ENCODE data around the gene EXOC7.

The EXOC7 gene

DNA sequence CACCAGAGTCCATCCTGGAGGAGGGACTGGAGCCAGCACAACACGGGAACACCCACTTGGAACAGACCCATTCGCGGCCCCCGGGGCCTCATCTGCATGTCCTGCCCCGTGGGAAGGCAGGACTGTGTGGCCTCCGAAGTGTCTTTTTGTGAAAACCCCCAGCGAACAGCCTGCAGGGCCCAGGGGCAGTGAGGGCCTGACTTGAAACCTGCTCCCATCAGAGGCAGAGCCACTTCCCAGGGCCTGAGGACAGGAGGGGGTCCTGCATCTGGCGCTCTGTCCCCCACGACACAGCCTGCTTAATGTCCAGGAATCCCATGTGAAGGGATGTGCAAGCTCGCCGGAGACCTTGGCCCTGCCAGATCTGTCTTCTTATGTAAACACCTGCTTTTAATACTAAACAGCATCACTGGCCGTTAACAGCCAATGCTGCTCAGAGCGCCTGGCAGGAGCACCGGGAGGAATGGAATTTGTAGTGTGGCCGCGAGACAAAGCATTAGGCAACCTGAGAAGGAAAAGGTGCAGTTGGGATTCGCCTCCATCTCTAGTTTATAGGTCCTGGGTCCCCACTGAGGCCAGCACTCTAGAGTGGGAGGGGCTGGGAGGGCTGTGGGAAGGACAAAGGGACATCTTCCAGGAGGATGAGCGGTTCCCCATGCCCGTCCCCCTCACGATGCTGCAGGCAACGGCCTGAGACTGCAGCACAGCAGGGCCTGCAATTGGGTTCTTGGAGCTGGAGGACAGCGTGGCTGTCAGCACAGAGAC is 66.9 kb downstream of the EXOC7 start:
- DNase-seq: no peak

DNA sequence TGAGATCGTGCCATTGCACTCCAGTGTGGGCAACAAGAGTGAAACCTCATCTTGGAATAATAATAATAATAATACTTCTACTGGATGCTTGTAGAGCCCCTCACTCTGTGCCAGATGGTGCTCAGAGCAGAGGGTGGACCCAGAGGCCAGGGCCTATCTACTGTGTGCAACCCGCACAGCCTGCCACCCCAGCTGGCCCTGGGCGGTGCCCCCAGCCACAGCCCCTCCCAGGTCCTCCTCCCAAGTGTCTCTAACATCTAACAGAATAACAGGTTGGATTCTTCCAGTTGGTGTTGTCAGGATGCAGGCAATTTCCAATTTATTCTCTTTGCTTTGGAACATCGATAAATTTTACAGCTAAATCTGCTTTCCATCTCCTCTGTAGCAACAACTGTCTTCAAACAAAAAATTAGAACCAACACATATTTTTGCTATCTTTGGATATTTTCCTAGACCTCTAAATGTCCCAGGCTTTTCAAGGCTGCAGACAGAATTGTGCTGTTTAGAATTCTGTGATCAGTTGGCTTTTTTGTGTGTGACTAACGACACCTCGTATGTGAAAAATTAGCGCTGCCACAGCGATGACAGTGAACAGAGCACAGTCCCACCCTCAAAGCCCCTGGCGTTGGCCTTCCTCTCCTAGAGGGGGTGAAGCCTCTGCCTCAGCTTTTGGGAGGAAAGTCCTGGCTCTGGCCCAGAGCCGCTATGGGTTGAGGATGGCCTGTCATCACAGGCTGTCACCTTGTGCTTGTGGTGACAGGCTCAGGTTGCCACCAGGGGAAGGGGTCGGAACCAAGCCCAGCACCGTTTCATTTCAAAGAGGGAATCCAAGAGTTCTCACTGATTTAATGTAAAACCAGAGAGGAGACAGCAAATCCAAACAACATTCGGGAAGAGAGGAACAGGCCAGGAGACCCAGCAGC is 68.9 kb downstream of the EXOC7 start:
- no peak for DNase-seq

- no peak for DNase-seq
These were observed 70.4 kb downstream of the EXOC7 start for GRCh38 chr17:76033139-76033538.

GRCh38 chr17:76032780-76033108 is 70.8 kb downstream of the EXOC7 start:
- no peak for DNase-seq

DNA sequence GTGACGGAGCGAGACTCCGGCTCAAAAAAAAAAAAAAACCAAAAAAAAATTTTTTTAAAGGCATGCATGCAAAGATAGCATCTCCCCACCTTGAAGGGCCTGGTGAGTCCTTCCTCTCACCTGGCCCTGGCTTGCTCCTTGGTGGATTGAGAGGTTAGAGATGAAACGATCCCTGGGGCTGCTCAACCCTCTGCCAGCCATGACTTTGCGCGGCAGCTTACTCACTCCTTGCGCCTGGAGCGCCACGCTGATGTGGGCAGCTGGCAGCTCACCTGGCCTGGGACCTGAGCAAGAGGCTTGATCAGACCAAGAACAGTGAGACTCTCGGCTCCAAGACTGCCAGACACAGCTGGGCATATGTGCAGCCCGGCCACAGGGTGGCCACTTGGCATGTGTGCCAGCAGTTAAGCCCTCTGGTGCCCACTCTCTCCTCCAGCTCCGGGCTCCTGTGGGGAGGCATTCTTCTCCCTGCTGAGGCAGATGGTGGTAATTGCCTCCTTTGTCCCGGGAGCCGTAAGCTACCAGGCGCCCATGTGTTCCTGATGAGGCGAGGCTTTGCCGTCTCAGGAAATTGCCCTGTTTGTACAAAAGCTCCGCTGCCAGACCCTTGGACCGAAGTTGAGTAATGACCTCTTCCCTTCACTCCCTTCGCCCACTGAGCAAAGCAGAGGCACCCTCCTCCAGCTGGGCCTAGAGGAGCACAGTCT is 71.4 kb downstream of the EXOC7 start:
- DNase-seq: no peak

Measured in CD4-positive, alpha-beta T cell treated with Interleukin-15 for 1 hour (primary cell).